ENCODE measurements around the gene TGFBI.

The TGFBI gene

GRCh38 chr5:136004436-136004835 lies 24.4 kb upstream of the TGFBI start:
- DNase-seq, result no peak

- no peak for DNase-seq
These were observed 23.3 kb upstream of the TGFBI start for GRCh38 chr5:136005476-136005875.

GRCh38 chr5:136006164-136006563 lies 22.6 kb upstream of the TGFBI start:
- no peak for DNase-seq

GRCh38 chr5:136006761-136007251 lies 22.0 kb upstream of the TGFBI start:
- no peak for DNase-seq

GRCh38 chr5:136007271-136007670 lies 21.5 kb upstream of the TGFBI start:
- DNase-seq, result no peak

GRCh38 chr5:136011414-136012001 lies 17.3 kb upstream of the TGFBI start:
- no peak for DNase-seq

GRCh38 chr5:136012041-136012804 lies 16.6 kb upstream of the TGFBI start:
- peak; percentile 67 for DNase-seq

- no peak for DNase-seq
These were observed 15.2 kb upstream of the TGFBI start for GRCh38 chr5:136013559-136013958.

- no peak for DNase-seq
These were observed 14.5 kb upstream of the TGFBI start for GRCh38 chr5:136014049-136015002.

GRCh38 chr5:136015003-136015375 lies 13.8 kb upstream of the TGFBI start:
- no peak for DNase-seq

GRCh38 chr5:136015966-136016650 lies 12.7 kb upstream of the TGFBI start:
- no peak for DNase-seq

GRCh38 chr5:136016945-136017530 lies 11.8 kb upstream of the TGFBI start:
- no peak for DNase-seq

- no peak for DNase-seq
These were observed 9.7 kb upstream of the TGFBI start for GRCh38 chr5:136018814-136019783.

- no peak for DNase-seq
These were observed 8.8 kb upstream of the TGFBI start for GRCh38 chr5:136020001-136020382.

GRCh38 chr5:136020383-136021015 lies 8.3 kb upstream of the TGFBI start:
- DNase-seq, result no peak

GRCh38 chr5:136021016-136021405 lies 7.8 kb upstream of the TGFBI start:
- no peak for DNase-seq

- DNase-seq, result no peak
These were observed 5.8 kb upstream of the TGFBI start for GRCh38 chr5:136022965-136023364.

- DNase-seq, result no peak
These were observed 4.7 kb upstream of the TGFBI start for GRCh38 chr5:136023958-136024541.

GRCh38 chr5:136025900-136026299 lies 2.9 kb upstream of the TGFBI start:
- no peak for DNase-seq

GRCh38 chr5:136026636-136027035 lies 2.2 kb upstream of the TGFBI start:
- no peak for DNase-seq

All from SIG-M5 (cell line).